Activated gamma-delta T cell (primary cell): ENCODE data around the gene GRAMD4.

Experiments
- DNase-seq: peaks from one replicate; lab custom pipeline; 2025; lab: John Stamatoyannopoulos, UW

Gene GRAMD4

GRCh38 chr22:46723882-46724281, 103.7 kb downstream of the GRAMD4 start:
- DNase-seq: no peak

GRCh38 chr22:46725096-46725495, 104.9 kb downstream of the GRAMD4 start:
- no peak for DNase-seq

- no peak for DNase-seq
Observed at GRCh38 chr22:46726066-46726985, 106.1 kb downstream of the GRAMD4 start.

- no peak for DNase-seq
Observed at GRCh38 chr22:46726986-46727317, 106.8 kb downstream of the GRAMD4 start.

- no peak for DNase-seq
Observed at GRCh38 chr22:46727813-46728364, 107.7 kb downstream of the GRAMD4 start.

GRCh38 chr22:46728470-46728869, 108.3 kb downstream of the GRAMD4 start:
- DNase-seq: no peak
